Measurements from ENCODE around the gene FBXO3.

GRCh38 chr11:33766085-33766484 is 8.2 kb downstream of the FBXO3 start:
- TF ChIP-seq EZH2 (IDR thresholded peaks at IDR 0.05) (no peak), FOXP2 (optimal IDR thresholded peaks at IDR 0.05; ENCODE audit: control extremely low read depth, extremely low read length, insufficient read depth) (no peak)

All from SK-N-MC (cell line).